Measurements from ENCODE around the gene ABI3.
"Not testable (repeated sequence)": the region's sequence is repeated elsewhere in the genome, so short reads cannot be mapped to it uniquely, and the experiment has no call there.

DNA sequence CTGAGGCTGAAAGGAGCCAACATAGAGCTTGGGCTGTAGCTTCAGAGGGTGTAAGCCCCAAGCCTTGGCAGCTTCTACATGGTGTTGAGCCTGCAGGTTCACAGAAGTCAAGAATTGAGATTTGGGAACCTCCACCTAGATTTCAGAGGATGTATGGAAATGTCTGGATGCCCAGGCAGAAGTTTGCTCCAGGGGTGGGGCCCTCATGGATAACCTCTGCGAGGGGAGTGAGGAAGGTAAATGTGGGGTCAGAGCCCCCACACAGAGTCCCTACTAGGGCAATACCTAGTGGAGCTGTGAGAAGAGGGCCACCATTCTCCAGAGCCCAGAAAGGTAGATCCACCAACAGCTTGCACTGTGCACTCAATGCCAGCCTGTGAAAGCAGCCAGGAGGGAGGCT, 25.1 kb upstream of the ABI3 start:
- TF ChIP-seq, protein P1, sequence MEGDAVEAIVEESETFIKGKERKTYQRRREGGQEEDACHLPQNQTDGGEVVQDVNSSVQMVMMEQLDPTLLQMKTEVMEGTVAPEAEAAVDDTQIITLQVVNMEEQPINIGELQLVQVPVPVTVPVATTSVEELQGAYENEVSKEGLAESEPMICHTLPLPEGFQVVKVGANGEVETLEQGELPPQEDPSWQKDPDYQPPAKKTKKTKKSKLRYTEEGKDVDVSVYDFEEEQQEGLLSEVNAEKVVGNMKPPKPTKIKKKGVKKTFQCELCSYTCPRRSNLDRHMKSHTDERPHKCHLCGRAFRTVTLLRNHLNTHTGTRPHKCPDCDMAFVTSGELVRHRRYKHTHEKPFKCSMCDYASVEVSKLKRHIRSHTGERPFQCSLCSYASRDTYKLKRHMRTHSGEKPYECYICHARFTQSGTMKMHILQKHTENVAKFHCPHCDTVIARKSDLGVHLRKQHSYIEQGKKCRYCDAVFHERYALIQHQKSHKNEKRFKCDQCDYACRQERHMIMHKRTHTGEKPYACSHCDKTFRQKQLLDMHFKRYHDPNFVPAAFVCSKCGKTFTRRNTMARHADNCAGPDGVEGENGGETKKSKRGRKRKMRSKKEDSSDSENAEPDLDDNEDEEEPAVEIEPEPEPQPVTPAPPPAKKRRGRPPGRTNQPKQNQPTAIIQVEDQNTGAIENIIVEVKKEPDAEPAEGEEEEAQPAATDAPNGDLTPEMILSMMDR (conservative IDR thresholded peaks at IDR 0.05): not testable (repeated sequence)
- not testable (repeated sequence) for TF ChIP-seq ZFX (IDR thresholded peaks at IDR 0.05)

Data from C4-2B (cell line).